HG03097 (cell line): ENCODE measurements around the gene TARDBP.
"Not testable (repeated sequence)": the region's sequence is repeated elsewhere in the genome, so short reads cannot be mapped to it uniquely, and the experiment has no call there.

Source experiments
- ATAC-seq: cut with Tn5 transposase; IDR thresholded peaks from one replicate; pipeline ENCODE4 v1.9.1; 2021; ENCODE audit not compliant: unreplicated experiment, low FRiP score

The TARDBP gene

DNA sequence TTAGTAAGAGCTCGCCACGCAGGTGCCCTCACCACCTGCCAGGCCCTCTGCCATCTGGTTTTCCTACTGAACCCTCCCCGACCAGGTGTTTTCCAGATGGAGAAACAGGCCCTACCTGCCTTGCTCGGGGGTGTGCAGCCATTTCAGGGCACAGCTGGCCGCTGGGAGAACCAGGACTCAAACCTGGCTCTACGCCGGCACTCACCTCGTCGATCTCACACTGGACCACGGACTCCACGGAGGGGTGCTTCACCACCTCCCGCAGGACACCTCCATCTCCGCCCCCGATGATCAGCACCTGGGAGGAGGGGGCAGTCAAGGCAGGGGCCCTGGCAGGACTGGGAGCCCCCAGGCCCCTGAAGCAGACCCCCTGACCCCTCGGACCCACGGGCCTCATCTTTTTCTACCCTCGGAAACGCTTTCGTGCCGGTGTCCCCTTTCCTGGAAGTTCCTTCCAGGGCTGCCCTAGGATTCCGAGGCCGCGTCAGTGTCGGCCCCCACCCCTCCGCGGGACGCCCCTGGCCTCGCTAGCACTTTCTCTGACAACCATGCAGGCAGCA lies 46.2 kb downstream of the TARDBP start:
- ATAC-seq = no peak

DNA sequence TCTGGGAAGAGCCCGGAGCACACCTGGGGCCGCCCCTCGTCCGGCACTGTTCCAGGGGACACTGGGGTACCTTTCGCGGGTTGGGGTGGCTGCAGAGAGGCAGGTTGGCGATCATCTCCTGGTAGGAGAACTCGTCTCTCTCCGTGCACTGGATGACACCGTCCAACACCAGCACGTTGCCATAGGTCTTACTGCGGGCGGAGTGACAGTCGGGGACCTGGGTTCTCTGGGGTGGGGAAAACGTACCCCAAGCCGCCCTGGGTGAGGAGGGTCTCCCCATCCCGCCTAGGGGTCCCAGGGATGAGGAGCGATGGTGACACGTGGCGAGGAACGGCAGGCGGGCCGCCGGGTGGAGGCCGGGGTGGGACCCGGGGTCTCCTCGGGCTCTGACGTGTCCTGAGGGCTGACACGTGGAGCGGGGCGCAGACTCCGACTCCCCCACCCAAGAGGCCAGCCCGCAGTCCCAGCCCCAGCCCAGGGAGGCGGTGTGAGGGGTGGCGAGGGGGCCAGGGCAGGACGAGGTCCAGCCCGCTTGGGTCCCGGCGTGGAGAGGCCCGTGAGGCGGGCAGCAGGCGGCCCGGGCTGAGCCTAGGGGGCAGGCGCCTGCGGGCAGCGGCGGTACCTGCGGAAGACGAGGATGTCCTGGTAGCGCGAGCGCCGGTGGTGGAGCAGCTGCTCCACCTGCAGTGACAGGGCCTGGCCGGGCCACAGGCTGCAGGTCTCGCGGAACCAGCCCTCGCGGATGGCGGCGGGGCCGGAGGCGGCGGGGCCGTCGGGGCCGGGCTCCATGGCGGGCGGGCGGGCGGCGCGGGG lies 46.9 kb downstream of the TARDBP start:
- peak; percentile 10 for ATAC-seq

- peak; percentile 85 for ATAC-seq
These were observed 47.7 kb downstream of the TARDBP start, which contains the start of gene SRM for GRCh38 chr1:11059968-11060830. Gene SRM (minus strand): TSS chr1:11060018. CDS start chr1:11059943, 75 bp downstream.

DNA sequence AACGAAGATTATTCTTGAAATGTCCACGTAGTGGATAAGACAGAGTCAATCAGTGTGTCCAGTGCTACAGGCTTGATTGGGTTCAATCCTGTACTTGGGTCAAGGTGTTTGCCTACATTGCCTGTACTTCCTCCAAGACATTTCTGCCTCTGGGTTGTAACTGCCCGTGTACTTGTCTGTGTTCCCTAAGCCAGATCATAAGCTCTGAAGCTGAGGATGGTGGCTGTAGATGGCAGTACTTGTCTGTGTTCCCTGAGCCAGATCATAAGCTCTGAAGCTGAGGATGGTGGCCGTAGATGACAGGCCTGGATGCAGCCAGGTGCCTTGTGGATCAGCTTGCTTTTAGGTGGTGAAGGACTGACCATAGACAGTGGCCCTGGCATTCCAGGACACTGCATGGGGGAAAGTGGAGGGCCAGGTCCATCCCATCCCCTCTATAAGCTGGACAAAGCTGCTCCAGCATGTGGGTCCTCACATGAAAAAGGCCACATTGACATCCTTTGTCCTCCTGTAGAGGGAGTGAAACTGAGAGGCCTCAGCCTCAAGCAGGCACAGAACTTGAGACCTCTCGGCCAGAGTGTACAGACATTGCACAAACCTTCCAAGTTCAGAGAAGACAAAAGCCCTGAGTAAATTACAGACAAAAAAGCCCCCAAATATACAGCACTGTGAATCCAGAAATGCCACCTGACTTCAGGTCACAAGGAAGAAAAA lies 49.4 kb downstream of the TARDBP start:
- no peak for ATAC-seq

GRCh38 chr1:11062965-11063401 lies 50.5 kb downstream of the TARDBP start:
- ATAC-seq = no peak

- ATAC-seq = not testable (repeated sequence)
These were observed 51.6 kb downstream of the TARDBP start for GRCh38 chr1:11063937-11064537.

DNA sequence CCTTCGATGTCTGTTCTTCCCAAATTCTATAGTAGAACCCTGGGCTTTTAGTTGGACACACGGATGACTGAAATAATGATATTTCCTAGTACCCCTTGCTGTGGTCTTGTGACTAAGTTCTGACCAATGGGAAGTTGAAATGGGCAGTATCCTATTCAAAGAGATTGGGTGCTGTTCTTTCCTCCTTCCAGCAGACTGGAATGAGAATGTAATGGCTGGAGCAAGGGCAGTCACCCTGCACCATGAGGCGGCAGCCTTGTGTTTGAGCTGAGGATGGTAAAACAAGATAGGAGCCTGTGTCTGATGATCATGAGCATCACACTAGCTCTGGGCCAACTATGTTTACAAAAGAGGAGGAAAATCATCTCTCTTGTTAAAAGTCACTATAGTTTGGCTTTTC lies 52.5 kb downstream of the TARDBP start:
- ATAC-seq = no peak

DNA sequence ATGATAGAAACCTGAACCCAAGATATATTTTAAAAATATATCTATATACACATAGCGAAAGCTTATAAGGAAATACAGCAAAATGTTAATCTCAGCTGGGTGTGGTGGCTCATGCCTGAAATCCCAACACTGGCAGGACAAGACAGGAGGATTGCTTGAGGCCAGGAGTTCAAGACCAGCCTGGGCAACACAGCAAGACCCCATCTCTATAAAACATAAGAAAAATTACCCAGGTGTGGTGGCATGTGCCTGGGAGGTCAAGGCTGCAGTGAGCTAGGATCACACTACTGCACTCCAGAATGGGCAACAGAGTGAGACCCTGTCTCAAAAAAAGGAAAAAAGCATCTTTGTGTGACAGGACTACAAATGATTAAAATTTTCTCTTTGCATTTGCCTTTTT lies 53.3 kb downstream of the TARDBP start:
- ATAC-seq = no peak

DNA sequence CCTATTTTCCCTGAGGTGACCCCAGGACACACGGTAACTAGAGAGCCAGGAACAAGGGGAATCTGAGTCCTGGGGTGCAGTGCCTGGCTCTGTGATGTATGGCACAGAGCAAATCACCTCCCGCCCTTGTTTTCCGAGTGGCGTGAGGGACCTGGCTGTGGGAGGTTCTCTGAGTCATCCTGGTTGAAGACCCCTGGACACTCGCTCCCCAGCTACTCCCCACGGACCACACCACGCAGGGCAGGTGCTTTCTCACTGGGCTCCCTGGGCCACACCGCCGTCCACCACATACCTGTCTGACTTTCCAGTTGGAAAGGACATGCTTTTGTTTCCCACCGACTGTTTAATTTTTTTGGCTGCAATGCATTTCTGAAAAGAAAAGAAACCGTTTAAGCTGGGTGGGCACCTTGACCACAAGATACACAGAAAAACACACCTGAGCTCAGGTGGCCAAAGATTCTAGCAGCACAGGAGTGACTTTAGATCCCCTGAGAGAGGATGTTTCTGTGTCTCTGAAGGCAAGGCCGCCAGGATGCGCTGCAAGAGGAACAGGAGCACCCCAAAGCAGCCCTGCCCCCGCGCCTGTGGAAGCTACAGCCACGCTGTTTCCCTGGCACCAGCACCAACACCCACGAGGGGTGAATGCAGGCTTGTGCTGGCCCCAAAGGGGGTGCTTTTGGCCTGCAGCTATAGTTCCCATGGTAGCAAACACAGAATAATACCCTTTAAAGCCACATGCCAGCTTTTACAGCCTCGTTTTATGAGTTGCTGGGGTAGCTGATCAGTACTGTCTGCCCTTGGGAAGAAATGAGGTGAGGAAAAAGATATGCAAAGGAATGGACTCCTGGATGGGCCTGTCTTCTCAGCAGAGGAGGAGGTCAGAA lies 55.5 kb downstream of the TARDBP start:
- ATAC-seq = no peak

GRCh38 chr1:11068600-11069473 lies 56.4 kb downstream of the TARDBP start:
- no peak for ATAC-seq

- ATAC-seq = no peak
These were observed 58.4 kb downstream of the TARDBP start for GRCh38 chr1:11070876-11071275.

DNA sequence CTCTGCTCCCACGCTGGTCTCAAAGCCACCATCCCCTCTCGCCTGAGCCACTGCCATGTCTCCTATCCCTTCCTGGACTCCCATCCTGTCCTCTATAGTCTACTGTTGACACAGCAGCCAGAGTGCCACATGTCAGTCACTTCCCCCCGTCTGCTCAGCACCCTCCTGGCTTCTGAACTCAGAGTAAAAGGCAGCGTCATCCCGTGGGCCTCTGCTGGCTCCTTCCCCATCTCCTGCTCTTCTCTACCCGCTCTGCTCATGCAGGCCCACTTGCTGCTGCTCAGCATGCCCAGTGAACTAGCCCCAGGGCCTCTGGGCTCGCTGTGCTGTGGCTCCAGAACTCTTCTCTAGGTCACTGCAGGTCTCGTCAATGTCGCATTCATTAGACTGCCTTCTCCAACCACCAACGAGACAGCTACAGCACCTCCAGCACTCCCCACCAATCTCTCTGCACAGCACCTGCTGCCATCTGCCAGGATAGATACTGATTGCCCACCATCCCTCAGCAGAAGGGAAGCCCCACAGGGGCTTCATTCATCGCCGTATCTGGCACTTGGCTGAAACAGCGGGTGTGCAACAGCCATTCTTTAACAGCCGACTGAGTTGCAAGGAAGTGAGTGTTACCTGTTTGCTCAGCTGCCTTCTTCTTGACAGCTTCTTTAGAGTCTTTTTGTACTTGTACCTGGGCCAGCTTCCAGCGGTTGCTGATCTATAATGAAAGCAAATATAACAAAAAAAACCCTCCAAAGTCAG lies 59.2 kb downstream of the TARDBP start:
- no peak for ATAC-seq

DNA sequence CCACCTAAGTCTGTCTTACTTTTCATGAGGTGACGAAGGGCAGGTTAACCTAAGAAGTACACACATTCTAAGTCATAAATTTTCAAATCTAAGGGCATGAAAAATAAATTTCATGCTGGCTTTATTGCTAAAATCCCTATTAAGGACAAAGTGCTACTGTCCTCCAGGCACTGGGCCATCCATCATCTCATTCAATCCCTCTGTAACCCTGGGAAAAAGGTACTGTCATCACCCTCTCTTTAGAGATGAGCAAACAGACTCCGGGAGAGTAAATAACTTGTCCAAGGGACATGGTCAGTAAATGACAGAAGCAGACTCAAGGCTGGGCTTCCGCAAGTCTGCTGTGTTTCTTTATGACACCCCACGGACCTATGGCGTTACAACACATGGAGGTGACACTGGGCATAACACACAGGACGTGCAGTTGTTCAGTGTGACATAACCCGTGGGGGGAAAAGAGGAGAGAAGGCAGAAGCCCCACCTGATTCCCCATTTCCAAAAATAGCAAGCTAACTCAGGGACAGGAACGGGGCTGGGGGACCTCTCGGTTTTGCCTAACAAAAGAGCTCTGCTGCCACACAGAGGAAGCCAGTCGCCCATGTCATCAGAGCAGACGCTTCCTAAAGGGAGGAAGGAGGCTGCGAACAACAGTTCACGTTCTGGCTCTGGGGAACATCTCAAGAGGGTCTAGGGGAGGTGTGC lies 59.9 kb downstream of the TARDBP start:
- no peak for ATAC-seq

DNA sequence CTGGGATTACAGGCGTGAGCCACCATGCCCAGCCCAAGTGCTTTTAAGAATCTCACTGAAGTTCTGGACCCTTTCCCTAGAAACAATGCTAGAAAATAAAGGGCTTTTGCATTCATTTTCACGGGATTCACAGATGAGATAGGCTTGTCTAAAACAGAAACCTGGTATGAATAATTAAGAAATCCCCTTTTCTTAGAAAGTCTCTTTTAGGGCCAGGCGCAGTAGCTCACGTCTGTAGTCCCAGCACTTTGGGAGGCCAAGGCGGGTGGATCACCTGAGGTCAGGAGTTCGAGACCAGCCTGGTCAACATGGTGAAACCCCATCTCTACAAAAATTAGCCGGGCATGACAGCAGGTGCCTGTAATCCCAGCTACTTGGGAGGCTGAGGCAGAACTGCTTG lies 60.9 kb downstream of the TARDBP start:
- not testable (repeated sequence) for ATAC-seq
